Fibroblast of villous mesenchyme (primary cell): Measurements from ENCODE around the gene FGD4. TPM values are rescaled to one million over a fixed set of nuclear protein-coding genes. Genes with fewer than 3 reads are reported as not detected.

ENCODE experiments used
- DNase-seq: peaks from one replicate; pipeline ENCODE4 v3.0.0-alpha.2; 2010; ENCODE audit warnings: low read depth
- H3K4me3 ChIP-seq: 2 replicates; pipeline ENCODE4 v1.5.1; 2011; ENCODE audit warnings: low read depth, mild to moderate bottlenecking, low read length
- CTCF ChIP-seq: IDR thresholded peaks from 2 replicates; pipeline ENCODE4 v1.5.1; 2012; ENCODE audit warnings: low read depth, mild to moderate bottlenecking, low read length; ENCODE audit not compliant: insufficient read depth
- total RNA-seq: library from RNA; depleted of rRNA; stranded (reverse); fragments of >200 nt; gene quantifications from 2 replicates; pipeline ENCODE4 v1.2.3, GENCODE V29; 2012

FGD4 gene
- total RNA-seq, 1 donor, result 4.7 TPM

- H3K4me3 ChIP-seq, result no peak overlapping the region
- no peak for TF ChIP-seq CTCF
- no peak for DNase-seq
Measured at GRCh38 chr12:32366714-32367113, 32.6 kb upstream of the FGD4 start.

- no peak overlapping the region for H3K4me3 ChIP-seq
- TF ChIP-seq CTCF, result no peak
- no peak for DNase-seq
Measured at GRCh38 chr12:32367381-32367780, 32.0 kb upstream of the FGD4 start.

GRCh38 chr12:32369202-32369601, 30.2 kb upstream of the FGD4 start:
- DNase-seq, result no peak
- no peak for TF ChIP-seq CTCF
- H3K4me3 ChIP-seq, result no peak overlapping the region

GRCh38 chr12:32377344-32378055, 21.9 kb upstream of the FGD4 start:
- DNase-seq, result peak; percentile 6
- H3K4me3 ChIP-seq, result no peak overlapping the region
- no peak for TF ChIP-seq CTCF

GRCh38 chr12:32379213-32379612, 20.1 kb upstream of the FGD4 start:
- no peak for TF ChIP-seq CTCF
- no peak overlapping the region for H3K4me3 ChIP-seq
- DNase-seq, result no peak

- no peak for TF ChIP-seq CTCF
- DNase-seq, result no peak
- H3K4me3 ChIP-seq, result no peak overlapping the region
Measured at GRCh38 chr12:32379667-32380066, 19.7 kb upstream of the FGD4 start.

- no peak for TF ChIP-seq CTCF
- no peak for DNase-seq
- no peak overlapping the region for H3K4me3 ChIP-seq
Measured at GRCh38 chr12:32382226-32382625, 17.1 kb upstream of the FGD4 start.
